GM21447 (cell line): Measurements from ENCODE around the gene PLA2G4B.
"Not testable (repeated sequence)": the region's sequence is repeated elsewhere in the genome, so short reads cannot be mapped to it uniquely, and the experiment has no call there.

Experiments
- ATAC-seq: cut with Tn5 transposase; IDR thresholded peaks from one replicate; pipeline ENCODE4 v1.9.1; 2021; ENCODE audit not compliant: unreplicated experiment

Gene PLA2G4B

GRCh38 chr15:41825572-41826535, 12.8 kb upstream of the PLA2G4B start:
- ATAC-seq: no peak

DNA sequence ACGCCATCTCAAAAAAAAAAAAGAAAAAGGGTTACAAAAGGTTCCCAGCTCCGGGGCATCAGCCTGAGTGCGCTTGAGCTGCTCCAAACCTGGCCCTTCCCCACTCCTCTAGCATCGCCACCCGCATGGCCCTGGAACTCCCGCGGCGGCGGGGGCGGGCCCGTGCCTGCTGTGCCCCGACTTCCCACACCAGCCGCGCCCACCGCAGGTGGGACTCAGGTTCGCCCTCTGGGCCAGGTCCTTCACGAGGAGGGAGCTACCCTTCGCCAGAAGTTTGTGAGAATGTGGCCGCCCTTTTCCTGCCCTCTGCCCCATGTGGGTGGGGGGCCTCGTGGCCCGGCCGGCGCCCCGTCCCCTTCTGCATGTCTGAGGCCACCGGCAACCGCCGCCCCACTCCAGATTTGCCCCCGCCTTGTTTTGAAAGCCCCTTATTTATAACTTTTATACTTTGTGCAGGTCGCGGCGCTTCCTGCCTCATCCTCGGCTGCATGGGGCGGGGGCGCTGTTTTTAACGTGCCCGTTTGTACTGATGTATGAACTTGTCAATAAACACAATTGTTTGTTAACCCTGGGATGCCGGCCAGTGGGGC, 11.3 kb upstream of the PLA2G4B start:
- no peak for ATAC-seq

- peak; percentile 68 for ATAC-seq
Measured at GRCh38 chr15:41827880-41828806, 10.5 kb upstream of the PLA2G4B start, which contains the start of gene JMJD7. JMJD7 (plus strand) TSS chr15:41828092; CDS start chr15:41828125, 33 bp downstream.

GRCh38 chr15:41828807-41829141, 9.9 kb upstream of the PLA2G4B start:
- no peak for ATAC-seq

- ATAC-seq: no peak
Measured at GRCh38 chr15:41829959-41830646, 8.5 kb upstream of the PLA2G4B start.

DNA sequence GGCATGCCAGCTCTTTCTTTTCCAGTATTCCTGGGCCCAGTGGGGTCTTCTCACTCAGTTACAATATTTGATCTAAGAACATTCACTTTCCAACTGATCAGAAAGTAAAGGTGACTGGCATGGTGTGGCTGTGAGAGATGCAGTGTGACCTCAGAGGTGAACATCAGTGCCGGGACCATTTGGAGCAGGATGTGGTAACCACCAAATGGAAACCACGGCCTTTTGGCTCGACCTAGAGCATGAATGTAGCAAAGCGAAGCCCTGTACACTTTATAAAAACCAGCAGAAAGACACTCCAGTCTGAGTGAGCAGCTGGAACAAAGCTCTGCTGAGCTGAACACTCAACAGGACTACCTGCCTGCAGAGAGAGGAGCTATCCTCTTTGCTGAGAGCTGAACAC, 7.4 kb upstream of the PLA2G4B start:
- not testable (repeated sequence) for ATAC-seq

DNA sequence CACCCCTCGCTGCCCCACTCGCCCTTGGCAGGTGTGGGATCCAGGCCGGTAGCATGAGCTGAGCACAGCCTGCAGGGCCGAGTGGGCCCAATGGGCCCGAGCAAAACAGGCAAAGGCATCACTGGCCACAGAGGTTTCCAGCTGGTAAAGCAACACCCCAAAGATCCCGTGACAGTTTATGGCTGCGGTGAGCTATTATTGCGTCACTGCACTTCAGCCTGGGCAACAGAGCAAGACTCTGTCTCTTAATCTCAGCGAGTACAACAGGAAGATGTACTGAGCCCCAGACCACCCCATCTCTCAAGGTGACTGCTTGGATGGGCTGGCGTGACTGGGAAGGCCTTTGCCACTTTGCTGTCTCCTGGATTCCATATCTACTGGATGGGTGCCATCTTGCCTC, 6.4 kb upstream of the PLA2G4B start:
- ATAC-seq: no peak

GRCh38 chr15:41832875-41833274, 5.8 kb upstream of the PLA2G4B start:
- no peak for ATAC-seq

DNA sequence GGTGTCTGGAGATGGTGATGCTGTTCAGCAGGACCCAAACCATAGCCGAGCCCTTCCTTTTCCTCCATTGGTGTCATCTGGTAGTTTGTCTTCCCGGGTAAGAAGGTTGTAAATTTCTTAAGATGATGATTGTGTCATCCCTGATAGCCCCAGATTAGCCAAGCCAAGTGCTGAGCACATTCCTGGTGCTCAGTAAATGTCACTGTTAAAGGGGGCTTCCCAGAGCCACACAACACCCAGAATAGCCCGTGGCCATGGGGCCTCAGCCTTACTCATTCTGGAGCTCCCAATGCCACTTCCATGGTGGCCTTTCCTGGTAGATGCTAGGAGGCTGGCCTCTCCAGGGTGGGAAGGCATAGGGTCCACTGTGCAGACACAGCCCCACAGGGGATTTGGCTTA, 4.6 kb upstream of the PLA2G4B start:
- no peak for ATAC-seq

DNA sequence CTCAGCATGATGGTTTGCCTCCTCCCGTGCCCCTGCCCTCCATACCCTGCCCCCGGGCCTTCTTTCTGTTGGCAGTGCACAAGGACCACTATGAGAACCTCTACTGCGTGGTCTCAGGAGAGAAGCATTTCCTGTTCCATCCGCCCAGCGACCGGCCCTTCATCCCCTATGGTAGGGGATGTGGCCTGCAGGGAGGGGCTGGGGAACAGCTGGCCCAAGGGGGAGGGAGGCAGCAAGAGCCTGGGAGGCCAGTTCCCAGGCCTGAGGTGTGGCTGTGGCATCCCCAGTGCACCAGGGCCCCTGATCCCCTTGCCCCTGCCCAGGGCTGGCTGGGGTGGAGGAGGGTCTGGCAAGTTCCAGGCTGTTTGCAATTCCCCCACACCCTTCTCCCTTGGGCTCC, 2.6 kb upstream of the PLA2G4B start:
- no peak for ATAC-seq

- ATAC-seq: no peak
Measured at GRCh38 chr15:41836713-41837454, 1.8 kb upstream of the PLA2G4B start.

DNA sequence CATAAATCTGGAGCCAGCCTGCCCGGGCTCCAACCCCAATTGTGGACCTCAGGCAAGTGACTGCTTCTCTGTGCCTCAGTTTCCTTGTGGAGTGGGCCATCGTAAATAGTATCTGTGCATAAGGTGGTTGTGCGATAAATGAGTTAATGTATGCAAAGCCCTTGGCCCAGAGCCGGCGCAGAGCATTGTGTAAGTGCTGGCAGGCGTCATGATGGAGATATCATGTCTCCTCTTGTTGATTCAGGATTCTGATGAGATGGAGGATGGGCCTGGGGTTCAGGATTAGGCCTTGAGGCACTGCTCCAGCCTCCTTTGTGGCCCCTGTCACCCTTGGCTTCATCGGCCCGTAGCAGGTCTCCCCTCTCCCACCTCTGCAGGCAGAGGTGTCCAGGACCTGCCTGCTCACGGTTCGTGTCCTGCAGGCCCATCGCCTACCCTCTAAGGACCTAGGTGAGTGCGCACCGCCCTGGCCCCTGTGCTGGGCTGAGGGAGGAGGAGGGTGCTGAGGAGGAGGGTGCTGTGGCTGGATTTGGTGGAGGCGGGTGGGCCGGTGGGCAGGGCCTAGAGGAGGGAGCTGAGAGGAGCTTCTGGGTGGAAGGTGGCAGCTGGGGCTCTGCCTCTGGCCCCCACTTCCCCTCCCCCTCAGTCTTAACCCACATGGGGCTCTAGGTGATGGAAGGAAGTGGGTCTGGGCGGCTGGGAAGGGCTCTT, 1.3 kb downstream of the PLA2G4B start:
- no peak for ATAC-seq

DNA sequence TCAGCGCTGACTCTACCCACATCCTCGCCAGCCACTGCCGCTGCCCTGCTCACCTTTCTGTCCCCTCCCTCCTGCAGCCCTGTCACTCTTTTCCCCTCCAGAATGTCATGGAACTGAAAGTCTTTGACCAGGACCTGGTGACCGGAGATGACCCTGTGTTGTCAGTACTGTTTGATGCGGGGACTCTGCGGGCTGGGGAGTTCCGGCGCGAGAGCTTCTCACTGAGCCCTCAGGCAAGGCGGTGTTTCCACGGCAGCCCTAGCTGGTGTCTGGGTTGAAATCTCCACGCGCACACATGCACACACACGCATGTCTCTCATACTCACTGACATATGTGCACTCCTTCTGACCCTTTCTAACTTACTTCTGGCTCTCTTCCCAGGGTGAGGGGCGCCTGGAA, 2.0 kb downstream of the PLA2G4B start:
- no peak for ATAC-seq

DNA sequence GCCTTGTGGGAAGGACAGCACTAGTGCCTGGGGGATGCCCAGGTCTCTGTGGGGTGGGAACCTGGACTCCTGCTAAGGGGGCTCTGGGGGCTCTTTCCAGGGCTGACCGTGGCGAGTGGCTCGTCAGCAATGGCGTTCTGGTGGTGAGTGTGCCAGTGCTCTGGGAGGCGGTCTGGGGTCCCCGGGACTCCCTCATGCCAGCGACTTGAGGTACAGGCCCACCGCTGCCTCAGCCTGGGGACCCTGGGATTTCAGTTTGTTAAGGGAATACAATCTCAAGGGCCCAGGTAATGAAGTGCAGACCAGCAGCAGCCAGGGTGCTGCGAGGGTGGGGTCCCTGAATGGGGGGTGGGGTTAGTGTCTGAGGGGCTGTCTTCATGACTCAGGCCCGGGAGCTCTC, 2.5 kb downstream of the PLA2G4B start:
- ATAC-seq: no peak

- no peak for ATAC-seq
Measured at GRCh38 chr15:41842229-41842628, 3.6 kb downstream of the PLA2G4B start.

DNA sequence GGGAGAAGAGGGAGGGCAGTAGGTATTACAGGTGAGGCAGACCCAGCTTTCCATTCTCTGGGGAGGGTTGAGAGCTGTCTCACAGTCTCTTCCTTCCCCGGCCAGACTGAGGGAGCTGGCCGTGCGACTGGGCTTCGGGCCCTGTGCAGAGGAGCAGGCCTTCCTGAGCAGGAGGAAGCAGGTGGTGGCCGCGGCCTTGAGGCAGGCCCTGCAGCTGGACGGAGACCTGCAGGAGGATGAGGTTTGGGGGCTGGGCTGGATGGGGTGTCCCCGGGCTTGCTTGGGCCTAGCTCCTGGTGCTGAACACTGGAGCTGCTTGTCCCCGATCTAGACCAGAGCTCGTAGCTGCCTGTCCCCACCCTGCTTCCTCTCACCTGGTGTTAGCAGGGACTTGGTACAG, 4.9 kb downstream of the PLA2G4B start:
- ATAC-seq: no peak

DNA sequence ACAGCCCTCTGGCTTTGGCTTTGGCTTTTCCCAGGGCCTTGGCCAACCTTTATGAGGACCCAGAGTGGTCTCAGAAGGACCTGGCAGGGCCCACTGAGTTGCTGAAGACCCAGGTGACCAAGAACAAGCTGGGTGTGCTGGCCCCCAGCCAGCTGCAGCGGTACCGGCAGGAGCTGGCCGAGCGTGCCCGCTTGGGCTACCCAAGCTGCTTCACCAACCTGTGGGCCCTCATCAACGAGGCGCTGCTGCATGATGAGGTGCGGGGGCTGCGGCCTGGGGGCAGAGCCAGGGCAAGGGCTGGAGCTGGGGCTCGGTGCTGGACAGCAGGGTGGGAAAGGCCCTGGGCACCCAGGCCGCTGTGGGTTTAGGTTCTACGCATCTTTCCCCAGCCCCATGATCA, 6.2 kb downstream of the PLA2G4B start:
- no peak for ATAC-seq

DNA sequence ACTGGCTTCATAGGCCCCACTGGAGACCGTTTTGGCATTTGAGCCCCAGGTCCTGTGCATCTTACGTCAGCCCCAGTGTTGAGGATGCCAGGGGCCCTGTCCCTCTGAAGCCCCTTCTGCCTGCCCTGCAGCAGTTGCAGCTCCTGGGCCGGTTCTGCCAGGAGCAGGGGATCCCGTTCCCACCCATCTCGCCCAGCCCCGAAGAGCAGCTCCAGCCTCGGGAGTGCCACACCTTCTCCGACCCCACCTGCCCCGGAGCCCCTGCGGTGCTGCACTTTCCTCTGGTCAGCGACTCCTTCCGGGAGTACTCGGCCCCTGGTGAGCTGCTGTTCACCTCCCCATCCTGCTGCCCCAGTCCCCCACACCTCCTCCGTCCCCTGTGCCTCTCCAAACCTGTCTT, 8.6 kb downstream of the PLA2G4B start:
- no peak for ATAC-seq

- ATAC-seq: no peak
Measured at GRCh38 chr15:41847981-41848380, 9.3 kb downstream of the PLA2G4B start.
